Endothelial cell of umbilical vein (primary cell): ENCODE data around the gene DTD1. TPM values are rescaled to one million over a fixed set of nuclear protein-coding genes. Genes with fewer than 3 reads are reported as not detected.

Experiments used
- BruUV-seq: library from RNA; stranded (reverse); fragments of 400-500 nt; replicated peaks from 2 replicates; lab custom pipeline; 2021; lab: Mats Ljungman, UMichigan
- CTCF ChIA-PET: fragments of 300-600, 350-600 bp; sonication (Branson Sonifier 250); formaldehyde crosslinking; loops from one replicate; lab custom pipeline; 2021; ENCODE audit warnings: antibody characterized with exemption, inconsistent platforms; lab: Charles Lee
- POLR2A ChIA-PET: fragments of 300-600, 350-600 bp; sonication (Branson Sonifier 250); formaldehyde crosslinking; loops from one replicate; lab custom pipeline; 2021; ENCODE audit warnings: antibody characterized with exemption, inconsistent platforms; lab: Charles Lee
- DNase-seq: peaks from one replicate; pipeline ENCODE4 v3.0.0-alpha.2; 2011; ENCODE audit warnings: low read depth, low spot score
- FAIRE-seq: peaks from 2 replicates; lab custom pipeline; 2011; peaks lifted over from hg19 to GRCh38; lab: Jason Lieb, UNC
- H2AFZ ChIP-seq: 2 replicates; pipeline ENCODE4 v1.6.0; 2012; ENCODE audit warnings: low read depth, low read length, control low read depth, inconsistent platforms
- H3K27ac ChIP-seq: 2 replicates; pipeline ENCODE4 v1.5.1; 2011; ENCODE audit warnings: low read depth, mild to moderate bottlenecking, control low read depth, low read length, moderate library complexity; ENCODE audit not compliant: insufficient read depth
- H3K27me3 ChIP-seq, 2 experiments: 2 replicates each; pipeline versions ENCODE4 v1.6.0 to v1.6.1; 2011; ENCODE audit warnings: low read length in 2 of 2, mixed read lengths in 1 of 2; ENCODE audit not compliant: control insufficient read depth in 2 of 2, insufficient read depth in 2 of 2
- H3K36me3 ChIP-seq, 2 experiments: 2 replicates in 1 of 2; 3 replicates in 1 of 2; pipeline ENCODE4 v1.5.1; 2011; ENCODE audit warnings: low read length in 2 of 2, mild to moderate bottlenecking in 1 of 2, moderate library complexity in 1 of 2; ENCODE audit not compliant: control insufficient read depth in 2 of 2, insufficient read depth in 2 of 2; ENCODE audit errors: extremely low read depth in 1 of 2
- H3K4me1 ChIP-seq: 3 replicates; pipeline ENCODE4 v1.5.1; 2011; ENCODE audit warnings: mild to moderate bottlenecking, low read length; ENCODE audit not compliant: control insufficient read depth, insufficient read depth; ENCODE audit errors: extremely low read depth
- H3K4me2 ChIP-seq: 2 replicates; pipeline ENCODE4 v1.6.1; 2011; ENCODE audit warnings: low read length, control low read depth, mixed read lengths; ENCODE audit not compliant: insufficient read depth
- H3K4me3 ChIP-seq, 3 experiments: fragments of 200-600 bp in 1 of 3; sonication (generic), shearing (Covaris generic) in 1 of 3; replicated peaks in 1 of 3; 2 replicates each; pipeline ENCODE4 v1.5.1; 2011 to 2016; ENCODE audit warnings: control low read depth in 3 of 3, low read length in 3 of 3, mild to moderate bottlenecking in 2 of 3, inconsistent platforms in 1 of 3, low read depth in 1 of 3, moderate library complexity in 1 of 3; ENCODE audit not compliant: insufficient read depth in 1 of 3
- H3K79me2 ChIP-seq: 2 replicates; pipeline ENCODE4 v1.6.0; 2012; ENCODE audit warnings: low read length, inconsistent platforms; ENCODE audit not compliant: control insufficient read depth, insufficient read depth
- H3K9ac ChIP-seq: replicated peaks from 2 replicates; pipeline ENCODE3; 2011; ENCODE audit warnings: low read length, control low read depth; ENCODE audit not compliant: insufficient read depth; ENCODE audit errors: extremely low read depth
- H3K9me1 ChIP-seq: replicated peaks from 3 replicates; pipeline ENCODE4 v1.6.0; 2011; ENCODE audit warnings: mild to moderate bottlenecking, low read length; ENCODE audit not compliant: control insufficient read depth, insufficient read depth; ENCODE audit errors: extremely low read depth
- H3K9me3 ChIP-seq: replicated peaks from 2 replicates; pipeline ENCODE4 v1.5.1; 2012; ENCODE audit warnings: low read length, inconsistent platforms; ENCODE audit not compliant: control insufficient read depth, insufficient read depth
- H4K20me1 ChIP-seq: replicated peaks from 2 replicates; pipeline ENCODE3; 2011; ENCODE audit warnings: mild to moderate bottlenecking, low read length; ENCODE audit not compliant: control insufficient read depth, insufficient read depth; ENCODE audit errors: extremely low read depth
- CTCF ChIP-seq, 2 donors: IDR thresholded peaks; 1 replicate in 1 of 2; 2 replicates in 1 of 2; pipeline ENCODE4 v1.5.1; 2011; ENCODE audit warnings: low read length in 2 of 2, mild to moderate bottlenecking in 2 of 2, moderate library complexity in 2 of 2, control low read depth in 1 of 2, inconsistent platforms in 1 of 2, low read depth in 1 of 2; ENCODE audit not compliant: insufficient read depth in 1 of 2; ENCODE audit errors: extremely low read depth in 1 of 2
- EZH2 ChIP-seq: IDR thresholded peaks from 2 replicates; pipeline ENCODE4 v1.6.1; 2012; ENCODE audit warnings: borderline replicate concordance, low read depth, mild to moderate bottlenecking, moderate library complexity, low read length, inconsistent platforms; ENCODE audit not compliant: severe bottlenecking
- FOS ChIP-seq: IDR thresholded peaks from 2 replicates; pipeline ENCODE4 v1.6.1; 2011; ENCODE audit warnings: mild to moderate bottlenecking, low read length, moderate library complexity, borderline replicate concordance; ENCODE audit not compliant: insufficient read depth
- GATA2 ChIP-seq: IDR thresholded peaks from 2 replicates; pipeline ENCODE4 v1.7.0; 2011; ENCODE audit warnings: low read depth, mild to moderate bottlenecking, moderate library complexity, mixed read lengths, low read length; ENCODE audit not compliant: insufficient read length, insufficient read depth
- JUN ChIP-seq: IDR thresholded peaks from 2 replicates; pipeline ENCODE4 v1.6.1; 2011; ENCODE audit warnings: borderline replicate concordance, low read depth; ENCODE audit not compliant: insufficient read length, insufficient read depth
- MAX ChIP-seq: IDR thresholded peaks from 2 replicates; pipeline ENCODE4 v1.6.1; 2011; ENCODE audit not compliant: insufficient read depth, insufficient read length
- MYC ChIP-seq: IDR thresholded peaks from one replicate; pipeline ENCODE4 v1.6.1; 2011; ENCODE audit warnings: mild to moderate bottlenecking, low read depth, low read length
- POLR2A ChIP-seq: IDR thresholded peaks from 2 replicates; pipeline ENCODE4 v1.6.1; 2012; ENCODE audit warnings: low read depth, mild to moderate bottlenecking, control low read depth, low read length
- POLR2AphosphoS5 ChIP-seq: IDR thresholded peaks from 2 replicates; pipeline ENCODE4 v1.6.1; 2012; ENCODE audit warnings: low read depth, mild to moderate bottlenecking, control low read depth, low read length, moderate library complexity; ENCODE audit not compliant: insufficient read depth
- dilution Hi-C: fragments of 300-500 bp; cut with MboI; formaldehyde crosslinking; loops from one replicate; pipeline ENCODE4 v1.15.0; 2019; ENCODE audit warnings: low sequenced_read_pairs; ENCODE audit not compliant: extremely low pct_ligation_motif_present
- intact Hi-C: fragments of 100-400 bp; cut with micrococcal nuclease; formaldehyde crosslinking; loops from one replicate; pipeline ENCODE4 v1.10.0; 2022
- polyA plus RNA-seq, 4 experiments: library from polyadenylated mRNA; depleted of rRNA in 3 of 4; stranded (reverse) in 3 of 4; unstranded in 1 of 4; fragments of >200 nt; gene quantifications; 2 replicates each; pipeline versions ENCODE4 v1.2.1 to v1.2.3, GENCODE V29; 2011 to 2012; ENCODE audit warnings: missing spikeins in 1 of 4
- total RNA-seq: library from RNA; stranded (reverse); gene quantifications from 2 replicates; pipeline ENCODE4 v1.2.3, GENCODE V29; 2021

Gene DTD1
- total and polyA plus RNA-seq, 2 donors (not counting 3 experiments of a cell fraction or from before 2014, with no cell fraction given) = 48.2 to 50.8 TPM

GRCh38 chr20:18653736-18654447, 66.0 kb downstream of the DTD1 start:
- dilution Hi-C loops (no loop called here), intact Hi-C loops (no loop called here)
- TF ChIP-seq JUN (no peak), EZH2 (no peak), POLR2AphosphoS5 (no peak), FOS (no peak), GATA2 (no peak), POLR2A (no peak), MAX (no peak), MYC (no peak), CTCF (IDR thresholded peaks at IDR 0.05; ENCODE audit: extremely low read depth in 1 of 2, insufficient read depth in 1 of 2, low read depth in 1 of 2, low read length in 2 of 2) (no peak)
- BruUV-seq = no TSS peak
- Histone ChIP-seq H3K27me3 (no peaks in the 10 kb centered on the region), H3K9ac (no peak overlapping the region), H3K4me3 (no peak overlapping the region), H3K27ac (no peak overlapping the region), H3K4me2 (no peak overlapping the region), H3K79me2 (no peaks in the 10 kb centered on the region), H4K20me1 (no peaks in the 10 kb centered on the region), H3K4me1 (no peaks in the 10 kb centered on the region), H2AFZ (no peak overlapping the region), H3K36me3 (no peaks in the 10 kb centered on the region), H3K9me3 (no peaks in the 10 kb centered on the region), H3K9me1 (no peaks in the 10 kb centered on the region)
- ChIA-PET CTCF (interaction anchor here (1.0 to 1.7 kb wide), 3 partner anchors 16 to 22 kb away, joined by 3 to 8 read pairs (median 3); no protein-coding TSS in a partner anchor), POLR2A (no interaction called here)
- FAIRE-seq = no peak
- DNase-seq = no peak
